EL (cell line): ENCODE data around the gene SIX3.

ENCODE experiments used
- DNase-seq: peaks from one replicate; pipeline ENCODE4 v3.0.0-alpha.2; 2016

SIX3 gene

DNA sequence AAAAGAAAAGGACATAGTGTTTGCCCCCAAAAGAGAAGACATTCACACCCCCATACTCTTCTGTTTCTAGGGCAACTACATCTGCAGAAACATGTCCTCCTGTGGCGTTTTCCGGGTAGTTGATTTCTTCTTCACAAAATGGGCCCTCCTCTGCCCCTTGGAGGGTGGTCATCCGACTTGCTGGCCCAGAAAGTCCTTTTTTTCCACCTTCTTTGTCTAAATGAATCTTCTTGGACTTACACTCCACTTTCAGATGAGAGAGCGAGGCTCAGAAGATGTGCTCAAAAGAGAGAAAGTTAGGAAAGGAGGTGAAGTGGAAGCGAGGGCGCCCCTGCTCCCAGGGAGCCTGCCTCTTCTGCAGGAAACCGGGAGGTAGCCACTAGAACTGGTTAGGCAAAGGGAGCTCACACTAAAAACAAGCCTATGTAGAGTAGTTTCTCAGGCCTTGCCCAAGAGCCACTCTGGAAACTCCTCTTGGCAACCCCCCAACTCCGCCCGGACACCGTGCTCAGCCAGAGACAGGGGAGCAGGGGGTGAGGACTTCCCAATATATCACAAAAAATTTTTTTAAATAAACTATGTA lies 10.2 kb upstream of the SIX3 start:
- DNase-seq, result no peak

DNA sequence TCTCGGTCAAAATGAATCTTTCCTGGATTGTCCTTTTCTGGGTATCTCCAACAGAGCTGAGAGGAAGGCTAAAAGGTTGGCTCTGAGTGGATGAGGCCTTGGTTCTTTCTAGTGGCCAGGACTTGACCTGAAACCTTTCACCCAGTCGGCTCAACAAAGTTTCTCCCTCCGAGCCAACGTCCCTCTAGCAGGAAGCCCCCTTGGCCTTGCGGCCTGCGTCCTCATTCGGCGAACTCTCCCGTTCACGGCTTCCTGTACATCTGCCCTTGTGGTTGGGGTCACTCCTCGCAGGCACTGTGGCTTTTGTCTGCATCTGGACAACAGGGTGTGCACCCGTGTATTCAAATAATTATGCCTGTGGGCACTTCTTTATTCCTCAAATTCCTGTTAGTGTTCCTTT lies 9.4 kb upstream of the SIX3 start:
- DNase-seq, result no peak

DNA sequence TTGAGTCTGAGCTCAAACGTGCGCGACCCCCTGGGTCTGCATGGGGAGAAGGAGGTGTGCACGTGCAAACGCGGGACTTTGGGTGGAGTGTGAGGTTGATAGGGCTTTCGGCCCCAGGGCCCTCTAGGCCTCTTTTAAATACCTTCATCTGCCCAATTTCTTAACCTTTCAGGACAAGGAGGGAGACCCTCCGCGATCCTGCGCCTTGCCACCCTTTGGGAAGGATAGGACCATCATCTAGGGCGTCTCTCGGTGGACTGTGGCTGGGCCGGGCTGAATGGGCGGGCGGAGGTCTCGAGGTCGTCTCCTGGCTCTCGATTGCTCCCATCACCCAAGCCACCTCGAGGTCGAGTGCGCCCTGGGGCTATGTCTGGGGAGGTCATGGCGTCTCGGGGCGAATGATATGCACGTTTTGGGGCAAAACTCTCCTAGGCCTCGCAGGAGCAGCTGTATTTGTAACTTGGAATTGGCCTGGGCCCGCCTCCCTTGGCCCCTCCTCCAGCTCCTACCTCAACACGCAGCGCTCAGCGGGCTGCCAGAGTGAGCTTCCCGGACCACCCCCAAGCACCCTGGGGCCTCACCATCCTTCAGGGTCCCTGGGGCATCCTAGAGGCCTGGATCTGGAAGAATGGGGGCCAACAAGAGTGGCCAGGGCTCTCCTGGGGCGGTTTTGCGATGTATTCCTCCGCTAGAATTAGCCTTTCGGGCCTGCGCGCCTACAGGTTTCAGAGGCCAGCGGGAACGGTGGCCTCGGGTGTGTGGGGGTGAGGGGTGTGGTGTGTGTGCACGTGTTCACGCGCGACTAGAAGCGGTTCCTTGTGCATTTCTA lies 8.7 kb upstream of the SIX3 start:
- no peak for DNase-seq

DNA sequence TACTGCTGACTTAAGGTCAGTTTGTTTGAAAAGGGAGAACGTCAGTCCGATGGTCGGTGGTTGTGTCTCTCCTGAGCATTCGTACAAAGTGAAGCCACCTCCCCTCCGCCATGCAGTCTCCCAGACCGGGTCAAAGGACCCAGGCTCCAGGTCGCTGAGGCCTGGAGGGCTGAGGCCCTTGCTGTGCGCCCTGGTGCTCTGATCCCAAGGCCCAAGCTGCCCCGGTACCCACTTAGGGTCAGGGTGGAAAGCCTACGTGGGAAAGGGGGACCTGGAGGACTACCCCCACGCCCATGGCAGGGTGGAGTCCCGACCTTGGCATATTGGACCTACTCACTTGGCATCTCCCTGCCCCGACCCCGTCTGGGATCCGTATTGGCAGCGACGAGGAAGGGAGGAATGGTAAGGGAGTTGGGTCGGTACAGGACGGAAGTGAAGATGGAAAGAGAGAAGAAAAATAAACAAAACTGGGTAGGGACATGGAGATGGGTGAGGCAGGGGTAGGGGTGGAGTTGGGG lies 8.0 kb upstream of the SIX3 start:
- no peak for DNase-seq

DNA sequence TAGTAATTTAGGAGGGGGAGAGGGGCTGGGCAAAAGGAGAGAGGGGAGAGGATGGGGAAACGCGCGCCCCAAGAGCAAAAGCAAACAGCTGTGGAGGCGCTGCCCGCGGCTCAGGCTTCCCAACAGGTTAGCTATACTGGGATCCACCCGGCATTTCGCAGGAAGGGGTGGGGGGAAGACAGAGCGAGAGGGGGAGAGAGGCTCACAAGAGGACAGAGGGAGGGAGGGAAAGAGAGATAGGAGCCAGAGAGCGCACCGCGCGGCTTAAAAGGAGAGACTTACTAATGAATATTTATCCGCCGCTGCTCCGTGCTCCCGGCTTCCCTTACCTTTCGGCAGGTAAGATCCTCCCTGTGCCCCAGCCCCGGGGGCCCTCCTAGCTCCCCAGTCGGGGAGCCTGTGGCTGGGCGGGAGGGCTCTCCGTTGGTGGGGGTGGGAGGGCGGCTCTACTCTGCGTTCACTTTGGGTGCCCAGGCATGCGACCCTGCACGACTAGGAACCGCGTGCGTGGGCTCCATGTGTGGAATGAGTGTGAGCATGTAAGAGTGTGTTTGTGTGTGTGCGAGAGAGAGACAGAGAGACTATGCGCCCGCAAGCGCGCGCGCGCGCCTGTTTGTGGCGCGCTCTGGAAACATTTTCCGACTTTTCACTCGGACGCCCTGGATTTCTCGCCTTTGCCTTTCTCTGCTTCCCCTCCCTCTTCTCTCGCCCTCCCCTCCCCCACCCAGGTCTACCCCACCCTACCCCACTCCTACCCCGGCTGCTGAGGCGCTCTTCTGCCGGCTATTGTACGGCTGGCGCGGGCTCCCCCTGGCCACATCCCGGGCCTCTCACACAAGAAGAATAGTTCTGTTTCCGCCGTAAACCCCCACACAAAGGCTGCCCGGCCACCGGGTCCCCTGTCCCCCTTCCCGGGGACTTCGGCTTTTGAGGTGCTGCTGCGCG lies 7.2 kb upstream of the SIX3 start:
- no peak for DNase-seq

DNA sequence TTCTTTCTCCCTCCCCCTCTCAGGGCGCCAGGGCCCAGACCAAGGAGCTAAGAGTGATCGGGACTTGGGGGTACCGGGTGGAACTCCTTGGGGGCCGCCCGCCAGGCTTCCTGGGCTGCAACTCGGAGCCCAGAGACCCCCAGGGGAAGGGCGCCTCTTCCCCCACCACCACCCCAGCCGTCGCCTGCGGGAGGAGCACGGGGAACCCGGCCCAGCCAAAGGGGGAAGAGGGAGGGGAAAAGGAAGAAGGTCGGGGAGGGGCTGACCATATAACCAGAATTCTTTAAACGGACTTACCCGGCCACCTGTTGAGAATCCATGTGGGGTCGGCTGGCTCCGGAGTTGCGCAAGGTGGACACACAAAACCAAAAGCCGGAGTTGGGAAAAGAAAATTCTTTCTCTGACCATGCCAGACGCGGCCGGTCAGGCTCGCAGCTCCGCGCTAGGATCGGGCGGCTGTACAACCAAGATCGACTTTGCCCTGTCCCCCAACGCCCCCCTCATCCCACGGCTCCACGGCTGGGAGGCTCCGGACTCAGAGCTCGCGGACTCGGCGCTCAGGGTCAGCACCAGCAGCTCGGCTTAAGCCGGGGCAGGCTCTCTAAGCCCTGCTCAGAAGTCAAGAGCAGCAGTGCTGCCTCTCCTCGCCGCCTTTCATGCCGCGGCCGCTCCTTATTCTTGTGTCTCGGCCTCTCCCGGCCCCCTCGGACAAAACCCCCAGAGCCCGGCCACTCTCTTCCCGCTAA lies 6.3 kb upstream of the SIX3 start:
- peak; percentile 25 for DNase-seq

DNA sequence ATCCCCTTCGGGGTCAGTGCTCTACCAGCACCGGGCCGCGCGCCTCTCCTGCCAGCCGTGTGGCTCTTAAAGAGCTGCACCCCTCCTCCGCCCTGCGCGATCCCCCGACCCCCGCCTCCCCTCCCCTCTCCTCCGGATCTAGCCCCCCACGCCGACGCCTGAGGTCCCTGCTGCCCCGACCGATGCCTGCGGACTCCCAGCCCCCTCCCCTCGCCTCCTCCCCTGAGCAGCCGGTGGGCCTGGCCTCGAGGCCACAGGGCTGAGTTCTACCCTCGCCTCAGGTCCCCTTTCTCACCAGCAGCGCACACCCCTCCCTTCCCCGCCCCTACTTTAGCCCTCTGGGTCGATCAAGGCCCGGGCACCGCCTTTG lies 5.8 kb upstream of the SIX3 start:
- DNase-seq, result no peak

DNA sequence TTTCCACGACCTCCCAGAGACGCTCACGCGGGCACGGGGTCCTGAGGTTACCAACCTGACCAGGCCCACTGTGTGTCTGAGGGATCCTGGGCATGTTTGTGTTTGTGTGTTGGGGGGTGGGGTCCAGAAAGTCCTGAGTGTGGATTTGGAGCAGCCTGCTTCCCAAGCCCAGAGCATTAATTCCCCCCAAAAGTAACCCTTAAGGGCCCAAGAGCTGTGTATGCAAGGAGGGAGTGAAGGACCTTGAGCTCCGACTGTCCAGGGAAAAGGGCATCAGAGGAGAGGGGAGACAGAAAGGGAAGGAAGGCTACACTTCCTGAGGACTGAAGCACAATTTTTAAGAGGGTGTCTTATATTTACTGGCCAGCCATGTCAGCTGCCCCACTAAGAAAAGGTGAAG lies 5.2 kb upstream of the SIX3 start:
- no peak for DNase-seq

DNA sequence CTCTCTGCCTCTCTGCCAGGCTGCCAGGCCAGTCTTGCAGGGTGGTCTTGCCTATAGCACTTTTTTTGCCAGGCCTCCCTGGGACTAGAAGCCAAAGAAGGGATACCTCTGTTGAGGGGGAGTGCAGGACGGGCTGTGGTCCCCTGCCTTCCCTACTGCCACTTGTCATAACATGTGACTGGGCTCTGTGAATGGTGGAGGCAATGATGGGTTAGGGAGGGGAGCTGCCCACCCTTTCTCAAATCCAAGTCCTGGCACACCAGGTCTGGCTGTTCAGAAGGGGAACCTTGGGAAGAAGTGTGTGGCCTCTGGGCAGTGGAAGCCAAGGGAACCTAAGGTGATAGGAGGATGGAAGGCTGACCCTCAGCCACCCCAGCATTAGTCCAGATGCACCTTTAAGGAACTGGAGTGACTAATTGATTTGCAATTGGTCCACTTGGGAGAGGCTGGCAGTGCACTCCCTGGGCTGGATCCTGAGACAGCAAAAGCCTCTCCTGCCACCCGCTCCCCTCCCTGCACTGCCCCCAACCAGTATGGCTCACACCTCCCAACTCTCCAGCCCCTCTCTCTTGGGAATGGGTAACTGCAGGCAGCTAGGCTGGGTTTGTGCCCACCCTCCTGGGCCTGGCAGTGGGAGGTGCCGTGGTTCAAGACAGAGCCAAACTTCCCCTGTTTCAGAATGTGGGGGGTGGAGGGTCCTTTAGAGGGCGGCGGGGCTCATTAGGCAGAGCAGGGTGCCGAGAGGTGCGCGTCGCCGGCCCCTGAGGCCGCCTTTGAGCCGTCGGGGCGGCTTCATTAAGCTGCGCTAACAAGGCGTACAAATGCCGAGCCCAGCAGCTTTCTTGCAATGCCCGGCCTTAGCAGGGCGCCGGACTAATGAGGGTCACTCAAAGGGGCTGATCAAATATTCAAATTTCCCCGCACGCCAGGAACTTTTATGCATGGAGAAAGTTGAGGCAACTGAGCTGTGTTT lies 4.5 kb upstream of the SIX3 start:
- no peak for DNase-seq

DNA sequence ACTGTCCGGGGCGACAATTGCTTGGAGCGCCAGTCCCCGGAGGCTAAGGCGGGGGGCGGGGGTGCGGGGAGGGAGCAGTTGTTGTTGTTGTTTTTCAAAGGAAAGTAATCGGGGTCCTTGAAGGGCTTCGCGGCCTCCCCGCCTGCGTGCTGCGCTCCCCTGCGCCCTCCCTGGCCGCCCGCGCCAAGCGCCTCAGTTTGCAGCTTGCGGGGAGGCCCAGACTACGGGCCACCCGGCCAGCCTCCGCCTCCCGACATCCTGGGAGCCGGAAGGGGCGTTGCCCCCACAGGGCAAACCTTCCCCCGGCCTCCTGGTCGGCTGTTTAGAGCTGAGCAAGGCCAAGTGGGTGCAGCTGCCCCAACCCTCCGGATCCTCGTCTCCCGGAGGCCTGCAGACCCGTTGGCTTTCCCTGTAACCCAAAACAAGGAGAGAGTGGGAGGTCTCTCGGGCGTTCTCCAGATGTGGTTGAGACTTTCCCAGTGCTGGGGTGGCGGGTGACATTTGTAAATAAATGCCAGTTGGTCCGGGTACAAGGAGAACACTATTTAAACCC lies 3.7 kb upstream of the SIX3 start:
- peak; percentile 37 for DNase-seq

DNA sequence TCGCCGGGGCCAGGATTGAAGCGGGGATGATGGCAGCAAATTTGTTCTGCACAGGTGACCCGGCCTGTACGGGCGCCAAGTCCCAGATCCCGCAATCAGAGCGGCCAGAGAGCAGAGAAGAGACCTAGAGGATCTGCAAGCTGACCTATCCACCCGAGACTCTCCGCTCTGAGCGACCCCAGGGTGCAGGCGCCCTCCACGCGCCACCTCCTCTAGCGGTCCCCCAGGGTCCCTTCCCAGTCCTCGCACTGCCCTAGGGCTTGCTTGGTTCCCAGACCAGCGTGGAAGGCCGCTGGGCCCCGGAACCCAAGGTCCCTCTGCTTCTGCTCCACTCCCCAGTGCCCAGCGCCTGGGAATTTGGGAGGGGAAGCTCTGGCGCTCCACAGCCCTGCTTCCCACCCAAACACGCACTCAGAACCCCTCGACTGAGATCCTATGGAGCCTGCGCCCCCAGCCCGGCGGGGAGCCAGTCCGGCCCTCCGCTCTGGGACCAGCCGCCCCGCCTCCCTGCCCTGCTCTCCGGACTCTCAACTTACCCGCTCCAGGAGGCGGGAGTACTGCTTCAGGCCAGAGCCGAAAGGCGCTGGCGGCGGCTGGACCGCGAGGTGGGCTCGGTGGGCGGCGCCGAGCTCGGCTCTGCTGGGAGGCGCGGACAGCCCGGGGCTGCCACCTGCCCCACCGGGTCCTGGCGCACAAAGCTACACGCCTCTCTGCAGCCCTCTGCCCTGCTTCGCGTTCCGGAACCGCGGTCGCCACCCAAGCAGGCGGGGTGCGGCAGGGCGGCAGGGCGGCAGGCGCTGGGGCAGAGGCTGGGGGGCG lies 3.0 kb upstream of the SIX3 start:
- no peak for DNase-seq

DNA sequence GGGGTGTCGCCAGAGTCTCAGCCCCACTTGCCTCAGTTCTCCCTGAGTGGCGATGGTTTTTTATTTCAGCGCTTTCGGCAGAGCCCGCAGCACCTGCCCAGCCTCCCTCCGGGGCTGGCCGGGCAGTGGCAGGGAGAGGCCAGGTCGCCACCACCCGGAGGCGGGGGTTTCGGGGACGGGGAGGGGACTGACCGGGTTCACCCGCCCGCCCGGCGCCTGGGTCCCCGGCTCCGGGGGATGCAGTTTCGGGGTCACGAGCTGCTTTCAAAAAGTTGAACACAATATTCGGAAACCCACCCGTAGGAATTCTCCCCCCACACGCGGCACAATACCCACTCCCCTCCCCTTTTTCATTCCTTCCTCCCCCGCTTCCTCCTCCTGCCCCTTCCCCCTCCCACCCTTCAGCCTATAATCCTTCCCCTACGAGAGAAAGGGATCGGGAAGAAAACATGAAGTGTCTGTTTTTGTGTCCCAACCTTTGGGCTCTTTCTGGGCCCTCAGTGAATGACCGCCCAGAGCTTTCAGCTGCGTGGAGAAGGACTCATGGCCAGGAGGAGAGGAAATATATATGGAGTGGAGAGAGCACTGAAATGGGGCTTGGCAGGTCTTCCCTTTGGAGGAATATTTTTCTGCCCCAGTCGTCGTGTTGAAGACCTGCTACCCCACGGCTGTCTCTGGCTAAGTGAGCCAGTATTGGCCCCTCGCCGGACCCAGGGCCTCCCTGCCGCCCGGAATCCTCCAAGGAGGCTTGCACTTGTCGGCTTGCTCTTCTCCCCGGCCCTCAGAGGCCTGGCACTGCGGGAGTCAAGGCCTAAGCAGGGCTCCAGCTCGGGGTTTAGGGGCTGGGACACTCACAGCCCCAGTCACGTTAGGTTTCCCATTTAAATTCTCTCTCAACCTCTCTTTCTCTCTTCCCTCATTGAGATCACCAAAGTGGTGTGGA lies 2.1 kb upstream of the SIX3 start:
- DNase-seq, result no peak

DNA sequence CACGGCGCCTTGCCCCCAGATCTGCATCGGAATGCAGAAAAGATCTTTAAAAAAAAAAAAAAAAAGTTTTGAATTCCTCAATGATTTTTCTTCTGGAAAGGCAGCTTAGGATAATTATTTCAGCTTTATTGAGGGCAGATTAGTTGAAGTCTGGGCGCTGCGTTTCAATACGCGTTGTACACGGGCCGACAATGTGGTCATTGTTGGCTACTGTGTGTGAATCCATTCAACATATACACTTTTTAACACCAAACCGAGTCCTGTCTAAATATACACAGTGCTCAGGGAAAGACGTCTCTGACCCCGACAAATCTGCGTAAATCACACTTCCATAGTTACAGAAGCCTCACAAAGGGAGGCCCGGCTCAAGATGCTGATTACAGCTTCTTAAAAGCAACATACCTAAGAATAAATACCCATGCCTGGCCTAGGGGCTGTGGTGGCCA lies 1.4 kb upstream of the SIX3 start:
- DNase-seq, result no peak

DNA sequence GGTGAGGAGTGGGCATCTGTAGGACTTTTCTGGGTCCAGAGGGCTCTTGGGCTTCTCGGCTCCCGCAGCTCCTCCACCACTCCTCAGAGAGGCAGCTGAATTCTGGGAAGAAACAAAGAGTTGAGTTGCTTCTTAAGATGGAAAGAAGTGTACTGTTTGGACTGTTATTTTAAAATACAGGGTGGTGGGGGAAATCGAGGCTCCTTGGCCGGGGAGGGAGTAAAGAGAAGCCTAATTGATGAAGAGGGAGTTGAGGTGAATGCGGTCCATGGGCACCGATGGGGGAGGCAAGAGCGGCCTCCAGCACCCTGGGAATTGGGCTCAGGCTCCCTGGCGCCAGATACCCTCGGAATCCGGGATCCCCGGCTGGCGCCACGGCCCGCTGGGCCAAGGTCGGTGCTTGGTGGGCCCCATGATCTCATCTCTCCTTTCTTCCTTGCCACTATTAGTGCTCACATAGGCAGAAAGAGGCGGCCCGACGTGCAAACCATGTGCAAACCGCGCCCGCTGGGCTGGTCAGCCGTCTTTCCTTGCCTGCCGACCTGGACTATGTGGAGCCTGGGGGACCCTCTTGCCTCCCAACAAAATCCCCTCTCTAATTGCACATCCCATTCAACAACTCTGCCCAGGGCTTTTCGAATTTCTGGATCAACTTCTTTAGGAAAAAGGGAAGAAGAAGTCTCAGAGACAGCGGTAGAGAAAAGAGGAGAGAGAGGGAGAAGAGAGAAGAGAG lies 604 bp upstream of the SIX3 start:
- DNase-seq, result no peak

DNA sequence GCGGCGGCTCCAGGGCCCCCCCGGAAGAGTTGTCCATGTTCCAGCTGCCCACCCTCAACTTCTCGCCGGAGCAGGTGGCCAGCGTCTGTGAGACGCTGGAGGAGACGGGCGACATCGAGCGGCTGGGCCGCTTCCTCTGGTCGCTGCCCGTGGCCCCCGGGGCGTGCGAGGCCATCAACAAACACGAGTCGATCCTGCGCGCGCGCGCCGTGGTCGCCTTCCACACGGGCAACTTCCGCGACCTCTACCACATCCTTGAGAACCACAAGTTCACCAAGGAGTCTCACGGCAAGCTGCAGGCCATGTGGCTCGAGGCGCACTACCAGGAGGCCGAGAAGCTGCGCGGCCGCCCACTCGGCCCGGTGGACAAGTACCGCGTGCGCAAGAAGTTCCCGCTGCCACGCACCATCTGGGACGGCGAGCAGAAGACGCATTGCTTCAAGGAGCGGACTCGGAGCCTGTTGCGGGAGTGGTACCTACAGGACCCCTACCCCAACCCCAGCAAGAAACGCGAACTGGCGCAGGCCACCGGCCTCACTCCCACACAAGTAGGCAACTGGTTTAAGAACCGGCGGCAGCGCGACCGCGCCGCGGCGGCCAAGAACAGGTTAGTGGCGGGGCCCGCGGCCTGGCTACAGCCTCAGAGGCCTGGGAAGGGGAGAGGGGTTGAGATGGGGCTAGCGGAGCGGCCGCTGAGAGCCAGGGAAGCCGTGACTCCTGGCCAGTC lies 965 bp downstream of the SIX3 start:
- DNase-seq, result no peak

DNA sequence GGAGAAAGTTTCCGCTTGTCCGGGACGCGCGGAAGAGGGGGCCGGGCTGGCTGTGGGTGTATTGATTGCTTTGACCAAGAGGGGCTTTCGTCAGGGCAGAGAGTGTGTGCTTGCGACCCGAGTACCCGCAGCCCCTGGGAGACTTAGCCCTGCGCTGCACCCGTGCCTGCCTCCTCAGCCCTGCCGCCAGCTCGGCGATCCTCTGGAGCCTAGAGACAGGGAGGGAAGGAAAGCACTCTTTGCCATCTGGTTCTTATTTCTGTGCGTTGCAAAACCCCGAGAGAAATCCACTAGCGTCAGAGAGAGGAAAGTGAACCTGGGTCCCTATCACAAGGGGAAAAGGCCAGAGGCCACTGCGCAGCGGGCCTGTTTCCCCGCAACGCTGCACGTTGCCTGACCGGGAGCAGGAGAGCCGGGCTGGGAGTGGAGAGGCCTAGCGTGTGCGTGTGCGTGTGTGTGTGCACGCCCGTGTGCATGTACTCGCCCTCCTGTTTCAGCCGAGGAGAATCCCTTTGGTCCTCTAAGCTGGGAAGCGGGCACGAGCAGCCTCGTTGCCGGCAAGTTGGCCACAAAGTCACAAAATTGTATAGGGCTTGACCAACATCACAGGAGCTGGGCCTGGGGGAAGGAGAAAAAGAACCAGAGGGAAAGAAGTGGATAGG lies 1.7 kb downstream of the SIX3 start:
- no peak for DNase-seq

DNA sequence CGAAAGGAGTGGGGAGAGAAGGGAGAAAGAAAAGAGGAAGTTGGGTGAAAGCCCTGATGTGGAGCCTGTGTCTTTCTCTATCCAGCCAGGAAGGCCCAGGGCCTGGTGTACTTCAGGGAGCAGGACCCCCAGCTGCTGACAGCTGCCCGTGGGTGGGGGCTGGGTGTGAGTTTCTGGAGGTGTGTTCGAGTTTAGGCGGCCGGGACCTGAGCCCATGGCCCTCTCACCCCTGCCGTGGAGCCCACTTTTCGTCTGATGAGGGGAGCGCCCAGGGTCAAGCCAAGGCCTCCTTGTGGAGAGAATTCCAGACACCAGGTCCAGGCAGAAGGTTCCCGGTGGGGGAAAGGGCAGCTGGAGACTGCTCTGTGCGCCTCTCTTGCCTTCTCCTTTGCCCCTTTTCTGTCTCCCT lies 2.2 kb downstream of the SIX3 start:
- DNase-seq, result no peak
